Hindlimb muscle (tissue), 1 donor: ENCODE data around the gene ACSL1. TPM values are rescaled to one million over a fixed set of nuclear protein-coding genes. Genes with fewer than 3 reads are reported as not detected.

Experiments used
- DNase-seq: peaks from one replicate; pipeline ENCODE4 v3.0.0-alpha.2; 2013
- polyA plus RNA-seq: library from polyadenylated mRNA; unstranded; fragments of 120-200 nt; gene quantifications from one replicate; pipeline ENCODE4 v1.2.1, GENCODE V29; 2013; ENCODE audit not compliant: insufficient read length

Gene ACSL1
- polyA plus RNA-seq, 1 donor = 72.4 TPM

- no peak for DNase-seq
These were observed 113.4 kb downstream of the ACSL1 start for GRCh38 chr4:184712322-184712721.

GRCh38 chr4:184706453-184706852 lies 119.3 kb downstream of the ACSL1 start:
- DNase-seq = no peak

GRCh38 chr4:184705692-184706091 lies 120.1 kb downstream of the ACSL1 start:
- DNase-seq = no peak

Other genes with a start within 250 kb of the ACSL1 start
- 39.6 TPM for gene CASP3, start 176.5 kb downstream of the ACSL1 start, polyA plus RNA-seq
- gene PRIMPOL, start 176.2 kb downstream of the ACSL1 start, polyA plus RNA-seq = 29.4 TPM
- 23.1 TPM for gene CENPU, start 91.9 kb downstream of the ACSL1 start, polyA plus RNA-seq
- not detected for gene HELT, start 192.5 kb upstream of the ACSL1 start, polyA plus RNA-seq